NCI-H510A (cell line): ENCODE data around the gene KRT3.

Experiments used
- DNase-seq: peaks from one replicate; lab custom pipeline; 2025; lab: John Stamatoyannopoulos, UW

KRT3 gene

GRCh38 chr12:52827499-52828090, 31.7 kb upstream of the KRT3 start:
- no peak for DNase-seq

DNA sequence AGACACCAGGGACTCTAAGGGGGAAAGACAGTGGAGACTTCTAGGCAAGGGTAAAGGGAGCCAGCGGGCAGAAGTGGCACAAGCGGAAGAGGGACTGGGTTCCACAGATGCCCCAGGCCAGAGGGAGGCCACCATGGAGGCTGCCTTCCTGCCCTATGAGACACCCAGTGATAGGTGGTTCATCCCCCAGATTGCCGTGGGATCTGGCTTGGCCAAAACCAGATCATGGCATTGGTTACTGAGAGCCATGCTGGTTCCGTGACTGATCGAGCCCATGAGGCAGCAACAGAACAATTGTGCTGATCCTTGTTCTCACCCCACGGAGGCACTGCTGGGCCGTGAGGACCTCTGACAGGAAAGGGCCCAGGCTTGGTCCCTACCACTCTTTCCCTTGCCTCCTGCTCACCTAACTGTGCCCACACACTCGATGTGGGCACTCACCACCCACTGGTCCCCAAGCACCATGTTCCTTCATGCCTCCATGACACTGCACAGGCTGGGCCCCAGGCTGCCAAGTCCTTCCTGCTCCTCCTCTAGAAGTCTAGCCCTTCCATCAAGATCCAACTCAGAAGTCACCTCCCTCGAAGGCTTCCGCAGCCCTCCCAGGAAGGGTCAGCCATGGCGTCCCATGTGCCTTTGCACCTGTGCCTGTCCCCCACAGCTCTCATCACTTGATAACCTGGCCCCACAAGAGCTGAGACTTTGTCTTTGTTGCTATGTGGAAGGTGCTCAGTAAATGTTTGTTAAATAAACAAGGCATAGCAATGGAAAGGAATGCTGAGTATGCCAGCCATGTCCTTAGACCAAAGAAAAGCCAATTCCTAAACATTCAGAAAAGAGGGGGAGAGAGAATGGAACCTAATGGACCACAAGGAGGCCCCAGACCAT, 30.9 kb upstream of the KRT3 start:
- DNase-seq = no peak

DNA sequence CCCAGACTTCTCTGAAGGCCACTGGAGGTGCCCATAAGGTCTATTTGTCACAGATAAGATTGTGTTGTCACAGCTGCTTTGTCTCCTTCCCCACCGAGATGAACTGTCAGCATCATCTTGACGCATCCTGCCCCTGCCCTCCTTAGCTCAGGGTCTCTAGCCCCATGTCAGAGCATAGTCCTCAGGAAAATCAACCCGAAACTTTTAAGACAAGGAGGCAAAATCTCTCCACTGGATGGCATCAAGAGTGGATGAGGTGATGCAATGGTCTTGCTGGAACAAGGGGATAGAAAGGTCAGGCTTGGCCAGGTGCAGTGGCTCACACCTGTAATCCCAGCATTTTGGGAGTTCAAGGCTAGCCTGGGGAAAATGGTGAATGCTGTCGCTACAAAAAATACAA, 30.0 kb upstream of the KRT3 start:
- DNase-seq = no peak

GRCh38 chr12:52824741-52825410, 29.0 kb upstream of the KRT3 start:
- no peak for DNase-seq

GRCh38 chr12:52823761-52824450, 28.0 kb upstream of the KRT3 start:
- no peak for DNase-seq

- DNase-seq = no peak
These were observed 27.0 kb upstream of the KRT3 start for GRCh38 chr12:52822771-52823510.

- DNase-seq = no peak
These were observed 26.1 kb upstream of the KRT3 start for GRCh38 chr12:52821826-52822660.

GRCh38 chr12:52821071-52821730, 25.3 kb upstream of the KRT3 start:
- no peak for DNase-seq

- no peak for DNase-seq
These were observed 24.6 kb upstream of the KRT3 start for GRCh38 chr12:52820521-52820920.

- no peak for DNase-seq
These were observed 24.0 kb upstream of the KRT3 start for GRCh38 chr12:52819731-52820510.

GRCh38 chr12:52818887-52819420, 23.0 kb upstream of the KRT3 start:
- DNase-seq = no peak

GRCh38 chr12:52818388-52818787, 22.5 kb upstream of the KRT3 start:
- no peak for DNase-seq

- no peak for DNase-seq
These were observed 21.9 kb upstream of the KRT3 start for GRCh38 chr12:52817699-52818238.

DNA sequence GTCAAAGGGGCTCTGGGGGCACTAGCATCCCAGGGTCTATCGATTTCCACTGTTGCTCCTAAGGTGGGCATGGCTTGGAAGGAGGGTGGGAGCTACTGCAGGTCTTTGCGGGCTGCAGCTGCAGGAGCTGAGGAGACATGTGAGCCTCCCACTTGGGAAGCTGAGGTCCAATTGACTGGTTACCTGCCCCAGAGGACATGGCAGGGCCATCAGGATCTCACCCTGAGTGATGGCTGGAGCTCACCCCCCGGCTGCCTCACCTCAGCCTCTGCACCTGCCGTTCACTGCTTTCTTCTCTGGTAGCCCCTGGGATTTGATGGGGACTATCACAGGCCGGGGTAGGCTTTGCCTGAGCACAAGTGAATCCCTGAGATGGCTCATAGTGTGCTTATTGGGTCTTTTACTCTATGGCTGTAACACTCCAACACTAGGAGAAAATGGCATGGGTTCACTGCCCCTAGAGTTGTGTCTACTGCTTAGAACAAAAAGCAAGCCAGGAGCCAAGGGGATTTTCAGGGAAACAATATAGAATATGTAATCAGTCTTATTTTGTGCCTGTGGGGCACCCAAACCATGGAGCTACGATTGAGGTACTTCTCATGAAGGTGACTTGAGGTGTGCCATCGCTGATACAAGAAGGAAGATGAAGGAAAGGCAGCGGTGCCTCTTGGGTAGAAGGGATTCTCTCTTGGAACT, 21.2 kb upstream of the KRT3 start:
- no peak for DNase-seq

- no peak for DNase-seq
These were observed 20.0 kb upstream of the KRT3 start for GRCh38 chr12:52815676-52816588.

DNA sequence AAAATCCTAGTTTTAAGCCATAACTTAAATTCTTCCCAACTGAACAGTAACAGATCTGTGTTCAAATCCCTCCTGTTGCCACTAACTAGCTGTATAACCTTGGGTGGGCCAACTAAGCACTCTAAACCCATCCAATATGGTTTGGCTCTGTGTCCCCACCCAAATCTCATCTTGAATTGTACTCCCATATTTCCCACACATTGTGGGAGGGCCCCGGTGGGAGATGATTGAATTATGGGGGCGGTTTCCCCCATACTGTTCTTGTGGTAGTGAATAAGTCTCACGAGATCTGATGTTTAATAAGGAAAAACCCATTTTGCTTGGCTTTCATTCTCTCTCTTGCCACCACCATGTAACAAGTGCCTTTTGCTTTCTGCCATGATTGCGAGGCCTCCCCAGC, 19.2 kb upstream of the KRT3 start:
- DNase-seq = no peak

DNA sequence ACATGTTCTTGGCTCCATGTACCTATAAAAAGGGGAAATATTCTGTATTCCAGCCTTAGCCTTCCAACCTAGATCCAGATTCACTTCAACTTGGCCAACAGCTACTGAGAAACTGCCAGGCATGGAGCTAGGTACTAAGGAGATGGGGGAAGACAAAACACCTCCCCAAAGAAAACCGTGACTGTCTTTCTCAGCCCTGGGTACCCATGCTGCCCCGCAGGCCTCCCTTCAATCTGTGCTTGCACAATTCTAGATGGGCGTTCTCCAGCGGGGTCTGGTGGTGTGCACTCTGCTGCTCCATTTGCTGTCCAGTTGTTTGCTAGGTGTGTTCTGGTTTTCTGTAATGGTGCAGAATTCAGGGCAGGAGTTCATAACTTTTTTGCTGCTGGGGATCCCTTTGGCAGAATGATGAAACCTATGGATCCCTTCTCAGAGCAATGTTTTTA, 18.8 kb upstream of the KRT3 start:
- no peak for DNase-seq
